Vagina (tissue), 2 donors: ENCODE data around the gene STX4.

Experiments used
- CTCF ChIP-seq, 3 experiments: fragments of 450-650 bp in 2 of 3; fragments of 200-600 bp in 1 of 3; sonication (generic) in 1 of 3; IDR thresholded peaks; one replicate each; pipeline ENCODE4 v1.5.1; 2017 to 2019; ENCODE audit warnings: antibody characterized with exemption in 3 of 3, mild to moderate bottlenecking in 2 of 3, moderate library complexity in 2 of 3
- POLR2AphosphoS5 ChIP-seq, 2 donors: sonication (generic); formaldehyde crosslinking; IDR thresholded peaks; one replicate each; pipeline ENCODE4 v1.9.0; 2017; ENCODE audit warnings: antibody characterized with exemption in 2 of 2, mild to moderate bottlenecking in 2 of 2, low read depth in 1 of 2; ENCODE audit not compliant: insufficient read depth in 1 of 2

GRCh38 chr16:31023627-31024226, 9.6 kb upstream of the STX4 start:
- TF ChIP-seq POLR2AphosphoS5 (IDR thresholded peaks at IDR 0.05; ENCODE audit: insufficient read depth in 1 of 2, low read depth in 1 of 2) (no peak), CTCF (IDR thresholded peaks at IDR 0.05) (no peak)
